Measurements from ENCODE around the gene MYEF2.

MYEF2 gene

DNA sequence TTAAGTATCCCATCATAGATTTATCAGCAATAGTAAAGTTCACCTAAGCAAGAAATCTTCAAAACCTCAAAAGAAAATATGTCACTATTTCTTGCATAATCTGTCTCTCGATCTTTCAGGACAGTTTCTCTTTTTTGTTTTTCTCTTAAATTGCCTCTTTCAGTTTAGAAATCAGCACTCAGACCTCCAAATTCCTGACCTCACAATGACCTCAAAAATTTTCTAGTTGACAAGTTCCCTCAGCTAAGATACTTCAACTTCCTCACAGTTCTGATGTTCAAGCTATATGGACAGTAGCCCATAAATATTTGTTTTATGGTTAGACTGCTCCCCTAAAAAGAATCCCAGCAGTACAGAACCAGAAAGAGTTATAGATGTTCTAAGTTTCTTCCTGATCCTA, 33.2 kb downstream of the MYEF2 start:
- no peak for DNase-seq

DNA sequence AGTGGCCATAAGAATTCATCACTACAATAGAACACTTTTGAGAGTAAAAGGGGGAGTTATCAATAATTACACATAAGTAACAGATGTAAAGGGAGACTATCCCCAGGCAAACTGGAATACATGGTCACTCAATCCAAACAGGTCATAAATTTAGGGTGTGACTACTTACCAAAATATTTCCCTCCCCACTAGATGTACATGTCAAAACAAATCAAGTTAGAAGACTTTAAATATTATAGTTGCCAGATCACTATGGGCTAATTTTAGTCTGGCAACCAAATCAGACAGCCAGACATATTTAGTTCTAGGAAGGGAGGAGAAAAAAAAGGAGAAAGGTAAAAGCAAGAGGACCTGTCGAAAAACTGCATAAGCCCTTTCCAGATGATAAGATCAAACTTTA, 34.2 kb downstream of the MYEF2 start:
- DNase-seq: no peak

DNA sequence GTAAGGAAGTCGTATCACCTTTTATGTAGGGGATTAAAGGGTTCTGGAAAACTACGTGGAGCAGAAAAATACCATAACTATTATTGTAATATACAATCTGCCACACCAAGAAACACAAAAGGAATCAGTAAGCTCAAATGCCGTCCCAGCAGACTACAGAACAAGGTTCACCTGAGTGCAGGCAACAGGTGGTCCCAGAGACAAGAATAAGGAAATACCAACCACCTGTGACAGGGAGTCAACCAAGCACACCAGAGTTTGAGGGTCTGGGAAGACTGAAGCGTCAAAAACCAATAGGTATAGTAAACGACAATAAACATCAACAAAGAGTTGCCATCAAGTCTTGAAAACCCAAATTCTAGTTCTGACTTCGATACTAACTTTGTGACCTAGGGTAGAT, 45.2 kb downstream of the MYEF2 start:
- DNase-seq: no peak

DNA sequence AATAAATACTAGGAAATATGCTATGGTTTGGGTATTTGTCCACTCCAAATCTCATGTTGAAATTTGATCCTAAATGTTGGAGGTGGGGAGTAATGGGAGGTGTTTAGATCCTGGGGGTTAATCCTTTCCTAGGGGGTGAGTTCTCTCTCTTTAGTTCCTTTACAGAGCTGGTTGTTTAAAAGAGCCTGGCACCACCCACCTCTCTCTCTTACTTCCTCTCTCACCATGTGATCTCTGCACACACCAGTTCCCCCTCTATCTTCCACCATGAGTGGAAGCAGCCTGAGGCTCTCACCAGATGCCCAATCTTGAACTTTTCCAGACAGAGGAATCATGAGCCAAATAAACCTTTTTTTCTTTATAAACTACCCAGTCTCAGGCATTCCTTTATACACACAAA, 46.8 kb downstream of the MYEF2 start:
- DNase-seq: no peak

DNA sequence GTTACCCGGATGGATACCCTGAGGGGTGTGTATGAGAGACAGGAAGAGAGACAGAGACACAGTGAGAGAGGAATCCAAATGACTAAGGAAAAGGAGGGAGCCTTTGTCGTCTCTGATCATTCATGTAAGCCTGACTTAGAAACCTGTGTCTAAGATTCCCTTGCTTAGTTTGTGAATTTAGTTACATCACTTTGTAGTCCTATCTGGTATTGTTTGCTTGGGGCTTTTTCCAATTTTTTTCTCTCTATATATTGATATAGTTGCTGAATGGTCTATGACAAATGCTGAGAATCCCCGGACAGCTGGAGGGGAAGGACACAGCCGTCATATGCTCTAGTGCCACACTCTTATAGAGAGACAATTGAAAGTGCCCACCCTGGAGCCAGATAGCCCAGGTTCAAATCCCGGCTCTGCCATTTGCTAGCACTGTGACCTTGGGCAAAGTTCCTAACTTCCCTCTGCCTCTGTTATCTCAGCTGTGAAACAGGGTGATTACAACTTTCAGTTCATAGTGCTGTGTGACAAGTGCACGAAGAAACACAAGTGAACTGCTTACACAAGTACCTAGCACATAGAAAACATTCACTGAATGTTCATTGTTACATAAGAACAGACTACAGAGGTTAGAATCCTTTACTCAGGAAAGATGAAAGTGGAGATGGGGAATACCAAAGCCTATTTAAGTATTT, 51.3 kb downstream of the MYEF2 start:
- DNase-seq: no peak

DNA sequence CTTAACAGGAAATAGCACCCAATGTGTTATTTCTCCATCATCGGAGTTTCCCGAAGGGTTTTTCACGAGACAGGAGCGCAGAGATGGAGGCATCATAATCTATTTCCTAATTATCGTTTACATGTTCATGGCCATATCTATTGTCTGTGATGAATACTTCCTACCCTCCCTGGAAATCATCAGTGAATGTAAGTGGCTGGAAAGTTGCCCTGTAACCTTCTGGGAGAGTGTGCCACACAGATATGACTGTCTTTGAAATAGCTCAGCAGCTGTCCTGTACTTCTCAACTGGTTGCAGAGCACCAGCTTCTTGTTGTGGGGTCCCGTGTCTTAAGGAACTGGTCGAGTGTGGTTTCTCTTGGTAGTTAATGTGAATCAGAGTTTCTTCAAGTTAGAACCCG, 56.2 kb downstream of the MYEF2 start:
- DNase-seq: no peak

DNA sequence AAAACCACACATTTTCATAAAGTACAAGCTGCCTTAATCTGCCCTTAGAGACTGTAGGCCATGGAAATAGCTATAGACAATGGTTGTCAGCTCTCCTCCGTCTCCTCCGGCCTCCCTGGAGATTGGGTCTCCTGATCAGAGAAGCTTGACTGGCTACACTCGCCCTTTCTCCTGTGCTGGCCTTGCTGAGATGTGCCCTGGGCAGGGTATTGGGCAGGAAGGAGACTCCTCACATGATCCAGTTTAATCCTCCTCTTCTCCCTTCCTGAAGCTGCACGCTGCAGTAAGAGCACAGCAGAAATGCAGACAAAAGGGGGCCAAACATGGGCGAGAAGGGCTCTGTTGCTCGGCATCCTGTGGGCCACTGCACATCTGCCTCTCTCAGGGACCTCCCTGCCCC, 57.4 kb downstream of the MYEF2 start, which contains the start of gene SLC24A5:
SLC24A5 (plus strand) TSS at position 246 of the 400 bp plus-strand sequence; CDS start at position 301, 55 bp downstream.
- no peak for DNase-seq

DNA sequence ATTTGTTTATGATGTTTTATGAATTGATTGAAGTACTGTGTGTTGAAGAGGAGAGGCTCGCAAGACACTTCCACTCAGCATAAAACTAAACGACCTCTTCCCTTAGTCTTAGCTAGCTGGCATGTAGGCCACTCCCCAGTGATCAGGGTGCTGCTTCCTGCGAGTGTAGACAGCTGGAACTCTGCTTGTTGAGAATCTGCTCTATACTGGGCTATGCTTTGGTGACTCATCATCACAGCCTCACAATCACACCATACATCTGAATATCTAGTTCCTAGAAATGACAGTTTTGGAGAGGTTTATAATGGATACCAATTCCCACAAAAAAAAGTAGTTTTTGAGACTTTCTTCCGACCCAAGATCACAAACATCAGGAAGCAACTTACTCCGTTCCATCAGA, 58.8 kb downstream of the MYEF2 start:
- no peak for DNase-seq

DNA sequence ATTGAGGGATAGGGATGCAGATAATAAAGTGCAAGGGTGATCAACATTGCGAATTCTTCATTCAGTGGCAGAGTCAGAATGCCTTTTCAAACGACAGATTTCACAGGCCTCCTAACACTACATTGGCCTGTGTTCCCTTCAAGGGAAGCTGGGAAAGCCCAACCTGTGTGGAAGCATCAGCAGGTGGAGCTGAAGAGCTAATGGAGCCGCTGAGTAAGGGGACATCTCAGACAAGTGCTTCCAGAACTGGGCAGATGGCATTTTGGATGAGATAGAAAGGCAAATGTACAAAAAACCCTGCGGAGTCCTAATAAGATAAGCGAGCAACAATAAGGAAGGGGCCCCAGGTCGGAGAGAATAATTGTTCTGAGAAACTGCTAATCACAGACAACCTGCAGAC, 65.9 kb downstream of the MYEF2 start:
- DNase-seq: no peak

DNA sequence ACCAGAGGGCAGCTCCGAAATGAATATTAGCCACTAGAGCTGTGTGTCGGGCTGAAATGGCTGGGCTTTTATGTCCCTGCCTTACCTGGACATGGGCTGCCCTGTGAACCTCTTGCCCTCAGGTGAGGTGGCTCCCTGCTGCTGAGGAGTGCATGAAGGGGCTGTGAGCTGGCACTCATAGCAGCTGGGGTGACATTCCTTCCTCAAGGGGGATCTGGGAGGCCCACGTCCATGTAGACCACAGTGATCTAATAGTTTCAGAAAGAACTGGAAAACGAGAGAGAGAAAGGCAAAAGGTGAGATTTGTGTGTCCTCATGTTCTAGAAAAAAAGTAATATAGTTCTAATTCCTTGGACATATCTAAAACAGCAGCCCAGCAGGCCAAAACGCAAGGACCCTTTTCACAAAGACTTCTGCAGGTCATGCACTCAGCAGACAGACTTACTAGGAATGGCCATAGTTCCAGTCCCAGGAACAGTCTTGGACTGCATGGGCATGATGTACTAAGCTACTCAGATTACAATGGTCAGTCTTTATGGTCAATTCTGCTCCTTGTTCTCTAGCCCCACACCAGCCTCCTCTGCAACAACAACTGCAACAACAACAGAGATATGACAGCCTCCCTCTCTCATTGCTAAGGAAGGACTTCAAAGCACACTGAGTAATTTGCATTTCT, 68.1 kb downstream of the MYEF2 start:
- no peak for DNase-seq

DNA sequence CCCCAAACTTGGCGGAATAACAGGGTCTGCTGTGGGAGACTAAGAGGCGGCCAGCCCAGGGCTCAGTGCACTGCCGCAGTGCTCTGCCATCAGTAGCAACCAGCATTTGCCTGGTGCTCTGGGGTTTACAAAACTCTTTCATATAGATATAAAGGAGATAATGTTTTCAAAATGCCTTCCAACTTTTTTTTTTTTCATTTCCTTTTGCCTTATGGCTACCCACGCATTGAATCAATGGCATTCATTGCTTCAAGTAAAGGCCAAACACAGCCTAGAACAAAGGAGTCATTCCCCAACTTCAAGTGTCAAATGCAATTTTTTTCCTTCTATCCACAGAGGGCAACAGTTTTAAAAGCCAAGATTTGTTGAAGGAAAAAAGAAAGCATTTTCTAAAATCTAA, 68.9 kb downstream of the MYEF2 start:
- DNase-seq: no peak

DNA sequence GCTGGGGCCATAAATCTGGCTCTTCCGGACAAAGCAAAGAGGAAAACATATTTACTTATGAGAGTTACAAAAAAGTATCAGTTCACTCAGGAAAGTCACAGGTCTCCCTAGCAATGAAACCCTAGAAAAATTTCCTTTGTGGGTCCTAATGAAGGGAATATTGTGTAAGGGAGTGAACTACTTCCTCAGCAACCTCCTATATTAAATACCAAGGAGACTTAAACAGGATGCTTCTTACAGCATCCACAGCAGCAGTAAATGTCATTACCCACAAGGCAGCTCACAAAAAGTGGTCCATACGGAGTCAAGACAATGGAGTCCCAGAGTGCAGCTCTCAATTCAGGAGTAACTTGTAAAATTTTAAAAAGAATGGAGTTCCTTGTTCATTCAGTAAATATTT, 72.2 kb downstream of the MYEF2 start:
- no peak for DNase-seq

DNA sequence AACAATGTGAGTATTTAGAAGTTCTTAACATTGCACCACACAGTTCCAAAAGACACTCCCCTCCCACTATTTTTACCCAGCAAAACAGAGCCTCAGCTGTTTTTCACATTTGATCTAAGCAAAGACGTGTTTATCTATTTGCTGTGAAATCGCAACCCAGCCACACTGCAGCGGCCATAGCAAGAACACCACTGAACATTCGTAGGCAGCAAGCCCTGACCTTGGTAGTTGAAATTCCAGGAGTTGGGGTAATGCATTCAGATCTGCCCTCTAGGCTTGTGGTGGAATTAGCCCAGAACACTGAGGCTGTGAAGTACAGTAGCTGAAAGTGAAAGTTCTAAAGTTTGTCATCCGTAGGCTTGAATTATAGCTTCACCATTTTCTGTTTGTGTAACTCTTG, 74.4 kb downstream of the MYEF2 start:
- no peak for DNase-seq

DNA sequence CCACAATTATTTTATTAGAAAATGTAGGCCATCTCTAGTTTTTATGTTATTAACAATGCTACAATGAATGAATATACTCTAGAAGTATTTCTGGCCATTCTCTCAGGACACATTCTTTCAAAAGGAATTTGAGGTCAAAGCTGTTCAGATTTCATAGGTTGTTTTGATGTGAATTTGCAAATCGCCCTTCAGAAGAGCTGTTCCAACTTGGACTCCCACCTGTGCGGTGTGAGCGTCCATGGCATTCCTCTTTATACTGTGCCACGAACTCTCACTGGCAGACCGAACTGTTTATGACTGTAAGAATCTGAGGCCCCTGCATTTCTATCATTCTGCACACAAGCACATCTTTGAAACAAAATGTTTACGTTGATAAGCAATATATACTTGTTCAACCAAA, 75.9 kb downstream of the MYEF2 start:
- DNase-seq: no peak

DNA sequence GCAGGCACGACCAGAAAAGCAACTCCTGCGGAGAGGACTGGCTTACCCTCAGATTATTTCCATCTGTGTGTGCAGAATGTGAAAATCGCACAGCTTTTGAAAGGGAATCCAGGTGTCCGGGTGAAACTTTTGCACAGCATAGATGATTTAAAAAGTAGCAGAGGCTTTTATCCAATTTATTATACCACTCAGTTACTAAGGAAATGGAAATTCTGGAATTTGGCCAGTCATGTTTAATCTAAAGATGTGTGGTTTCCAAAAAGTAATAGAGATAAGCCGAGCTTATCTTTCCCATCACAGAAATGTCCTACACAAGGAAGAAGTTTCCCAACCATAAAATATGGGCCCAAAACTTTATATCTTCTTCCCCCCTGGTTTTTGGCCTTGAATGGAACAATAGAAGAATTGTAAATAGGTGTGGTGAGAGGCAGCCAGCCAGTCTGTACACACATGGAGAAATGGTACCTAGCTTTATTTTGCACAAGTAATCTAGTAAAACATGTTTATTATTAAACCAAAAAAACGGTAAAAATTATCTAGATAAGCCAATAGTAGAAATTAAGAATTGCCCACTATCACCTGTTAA, 76.6 kb downstream of the MYEF2 start:
- no peak for DNase-seq

DNA sequence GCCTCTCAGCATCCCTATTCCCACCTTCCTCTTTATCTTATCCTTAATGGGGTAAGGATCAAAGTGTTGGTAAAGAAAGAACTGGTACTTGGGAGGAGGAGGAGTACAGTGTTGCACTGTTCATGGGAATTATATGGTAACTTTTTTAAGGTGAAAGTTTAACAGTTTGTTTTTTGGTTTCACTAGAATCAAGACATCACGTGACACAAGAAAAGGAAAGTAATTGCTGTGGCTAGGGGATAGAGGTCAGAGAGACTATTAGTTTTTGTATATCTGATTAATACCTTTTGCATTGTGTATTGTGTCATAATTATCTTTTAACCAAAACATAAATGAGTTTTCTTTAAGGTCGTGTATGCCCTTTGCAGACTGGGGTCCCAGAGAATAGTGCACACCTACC, 80.8 kb downstream of the MYEF2 start:
- DNase-seq: no peak

DNA sequence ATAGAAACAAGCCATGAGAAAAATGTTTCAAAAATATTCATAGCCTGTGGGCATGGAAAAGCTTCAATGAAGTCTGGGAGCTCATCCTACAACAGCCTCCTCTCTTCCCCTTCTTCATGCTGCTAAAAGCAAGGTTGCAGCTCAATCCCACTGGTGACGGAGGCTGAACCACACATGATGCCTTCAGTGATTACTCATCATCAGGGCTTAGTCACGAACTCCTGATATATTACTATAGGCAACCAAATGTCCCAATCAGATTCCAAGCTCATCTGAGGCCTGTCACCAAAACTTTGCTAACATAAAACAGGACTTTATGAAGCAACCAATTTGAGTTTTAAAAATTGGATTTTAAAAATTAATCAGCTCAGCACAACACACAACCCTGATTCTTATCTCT, 81.3 kb downstream of the MYEF2 start:
- DNase-seq: no peak

DNA sequence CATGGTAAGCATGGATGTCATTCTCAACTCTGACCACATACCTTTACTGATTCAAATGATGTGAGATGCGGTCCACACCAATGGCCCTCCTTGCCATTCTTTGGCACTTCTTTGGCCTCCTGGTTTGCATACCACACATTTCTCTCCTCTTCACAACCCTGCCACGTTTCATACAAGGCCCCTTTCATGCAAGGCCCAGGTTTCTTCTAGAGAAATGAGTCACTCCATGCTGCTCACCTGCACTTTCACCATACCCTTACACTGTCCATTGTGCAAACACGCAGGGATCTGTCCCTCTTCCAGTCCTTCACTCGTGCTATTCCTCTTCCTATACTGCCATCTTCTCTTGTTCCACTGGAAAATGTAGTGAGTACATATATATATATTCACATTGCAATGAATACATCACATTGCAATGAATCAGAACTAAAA, 81.7 kb downstream of the MYEF2 start:
- no peak for DNase-seq

DNA sequence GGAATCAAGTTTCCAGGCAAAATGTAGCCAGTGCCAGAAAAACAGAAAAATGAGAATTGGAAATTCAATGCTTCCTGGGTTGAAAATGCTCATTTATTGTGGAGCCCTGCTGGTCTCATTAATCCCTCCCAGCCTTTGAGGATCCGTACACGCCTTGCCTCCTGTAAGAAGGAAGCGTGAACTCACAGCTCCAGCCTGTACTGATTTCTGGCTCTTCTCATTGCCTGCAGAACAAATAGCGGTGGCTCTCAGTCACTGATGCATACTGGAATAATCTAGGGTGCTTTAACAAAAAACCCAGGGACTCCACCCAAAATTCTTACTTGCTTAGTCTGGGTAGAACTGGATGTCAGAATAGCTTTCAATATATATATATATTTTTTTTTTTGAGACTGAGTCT, 86.6 kb downstream of the MYEF2 start:
- no peak for DNase-seq

DNA sequence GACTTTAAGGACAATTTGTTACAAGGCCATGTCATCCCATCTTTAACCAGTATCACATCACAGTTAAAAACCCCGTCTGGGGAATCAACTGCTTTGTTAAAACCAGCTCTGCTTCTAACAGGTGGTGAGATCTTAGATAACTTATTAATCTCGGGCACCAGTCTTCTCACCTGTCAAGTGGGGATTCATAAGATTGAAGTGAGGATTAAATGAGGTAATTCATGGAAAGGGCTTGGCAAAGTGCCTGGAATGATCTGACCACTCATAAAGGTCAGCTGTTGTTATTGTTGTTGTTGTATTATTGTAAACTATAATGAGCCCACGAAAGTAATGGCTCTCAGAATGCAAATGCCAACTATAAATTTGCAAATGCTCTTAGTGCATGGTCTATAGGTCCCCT, 87.4 kb downstream of the MYEF2 start:
- DNase-seq: no peak

DNA sequence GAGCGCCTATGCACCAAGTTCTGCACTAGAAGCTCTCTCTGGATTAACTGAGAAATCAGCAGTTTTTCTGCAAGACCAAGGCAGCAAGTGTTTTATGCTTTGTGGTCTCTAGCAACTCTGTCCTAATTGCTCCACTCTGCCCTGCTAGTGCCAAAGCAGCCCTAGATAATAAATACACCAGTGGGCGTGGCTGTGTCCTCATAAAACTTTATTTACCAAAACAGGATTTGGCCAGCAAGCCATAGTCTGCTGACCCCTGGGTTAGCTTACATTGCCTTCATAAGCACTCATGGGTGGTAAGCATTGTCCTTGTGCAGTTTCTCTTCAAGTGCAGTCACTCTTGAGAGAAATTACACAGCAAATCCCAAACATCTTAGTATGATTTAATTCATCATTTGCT, 88.0 kb downstream of the MYEF2 start:
- no peak for DNase-seq

DNA sequence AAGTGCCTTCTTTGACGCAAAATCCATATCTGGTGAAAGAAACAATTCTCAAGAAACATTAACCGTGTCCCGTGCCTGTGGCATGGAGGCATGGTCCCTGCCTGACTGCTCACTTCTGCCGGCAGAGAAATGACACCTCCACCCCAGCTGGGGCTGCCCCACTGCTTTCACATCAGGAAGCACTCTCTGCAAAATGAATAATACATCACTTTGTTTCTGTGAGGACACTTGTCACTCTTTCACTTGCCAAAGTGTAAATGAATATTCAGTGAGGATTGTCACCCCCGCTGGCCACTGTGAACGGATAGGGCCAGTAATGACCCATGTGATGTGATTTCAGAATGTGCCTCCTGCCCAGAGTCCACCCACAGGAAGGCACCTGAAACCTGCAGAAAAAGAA, 88.4 kb downstream of the MYEF2 start:
- DNase-seq: no peak

DNA sequence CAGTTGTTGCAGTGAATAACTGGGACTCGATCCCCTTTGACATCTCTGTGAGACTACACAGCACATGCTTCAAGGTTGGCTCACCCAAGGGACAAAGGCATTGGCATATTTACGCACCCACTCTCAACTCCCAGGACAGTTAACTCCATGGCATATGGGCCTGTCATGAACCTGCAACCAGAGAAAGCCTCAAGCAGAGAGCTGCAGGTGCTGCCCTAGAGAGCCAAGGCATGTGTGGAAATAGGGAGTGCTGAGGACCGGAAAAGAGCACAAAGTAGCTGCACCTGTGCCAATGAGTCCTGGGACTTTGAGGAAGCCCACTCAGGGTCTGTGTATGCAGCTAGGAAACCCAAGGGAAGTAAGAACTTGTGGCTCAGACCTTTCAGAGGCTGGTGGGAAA, 90.3 kb downstream of the MYEF2 start:
- no peak for DNase-seq

DNA sequence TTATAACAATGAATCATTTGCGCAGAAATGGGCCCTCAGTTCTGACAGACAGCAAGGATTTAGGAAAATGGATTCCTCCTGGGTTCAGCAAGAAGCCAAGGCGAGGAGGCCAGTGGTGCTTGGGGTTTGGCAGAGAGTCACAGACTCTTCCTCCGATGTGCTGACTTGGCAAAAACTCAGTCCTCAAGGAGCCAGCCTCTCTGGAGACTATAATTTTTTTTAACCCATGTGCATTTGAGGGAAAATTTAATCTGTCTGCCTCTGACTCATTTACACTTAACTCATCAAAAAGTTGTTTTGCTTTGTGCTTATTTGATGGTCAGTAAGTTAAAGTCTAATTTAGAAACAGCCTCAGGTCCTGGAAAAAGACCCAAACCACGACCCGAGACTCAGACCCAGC, 91.5 kb downstream of the MYEF2 start:
- DNase-seq: no peak

DNA sequence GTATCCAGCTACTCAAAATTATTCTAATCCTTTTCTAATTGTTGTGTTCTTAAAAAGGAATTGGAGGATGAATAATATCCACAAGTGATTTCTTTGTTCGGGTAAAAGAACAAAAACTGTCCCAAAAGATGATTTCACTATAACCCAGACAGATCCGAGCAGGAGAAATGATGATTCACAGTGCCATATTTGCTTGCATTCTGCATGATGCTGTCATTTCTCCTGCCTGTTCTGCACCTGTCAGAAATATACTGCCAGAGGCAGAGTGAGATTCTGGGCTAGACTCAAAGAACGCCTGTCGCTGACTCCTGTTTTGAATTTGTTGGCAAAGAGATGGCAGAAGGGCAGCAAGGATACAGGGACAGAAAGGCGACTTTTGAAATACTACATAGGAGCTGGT, 92.0 kb downstream of the MYEF2 start:
- DNase-seq: no peak

All from NCI-H1048 (cell line).